Adrenal gland (tissue), 5 donors: ENCODE data around the gene XRCC5.

Experiments used
- CTCF ChIP-seq, 6 experiments: fragments of 450-650 bp in 4 of 6; fragments of 200-600 bp in 2 of 6; sonication (generic) in 1 of 6; IDR thresholded peaks; 1 replicate in 5 of 6; 2 replicates in 1 of 6; pipeline versions ENCODE4 v1.5.1 to v1.8.0; 2016 to 2021; ENCODE audit warnings: antibody characterized with exemption in 6 of 6, mild to moderate bottlenecking in 2 of 6, moderate library complexity in 1 of 6
- POLR2A ChIP-seq, 2 donors: fragments of 450-650 bp; IDR thresholded peaks; one replicate each; pipeline ENCODE4 v1.6.1; 2017; ENCODE audit warnings: antibody characterized with exemption in 2 of 2, mild to moderate bottlenecking in 2 of 2, moderate library complexity in 1 of 2
- donor health status: DM: no; HTN: no; CAD: no.

DNA sequence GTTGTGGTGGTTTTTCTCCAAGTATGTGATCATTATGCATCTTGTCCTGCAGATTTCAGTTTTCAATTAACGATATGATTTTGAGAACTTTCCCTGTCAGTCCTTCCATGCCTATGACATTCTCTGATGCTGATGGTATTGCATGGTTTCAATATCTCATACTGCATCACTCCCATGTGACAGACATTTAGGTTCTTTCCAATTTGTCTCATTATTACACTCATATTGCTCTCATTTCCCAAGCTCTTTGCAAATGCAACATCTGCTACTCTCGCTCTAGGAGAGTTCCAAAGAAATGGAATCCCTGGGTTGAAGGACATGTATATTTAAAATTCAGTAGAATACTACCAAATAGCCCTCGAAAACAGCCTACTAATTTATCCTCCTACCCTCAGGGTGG lies 137.6 kb downstream of the XRCC5 start:
- TF ChIP-seq CTCF (IDR thresholded peaks at IDR 0.05) = no peak
- no peak for TF ChIP-seq POLR2A (IDR thresholded peaks at IDR 0.05)
